GM04504 (cell line): Measurements from ENCODE around the gene PACSIN2.
A peak's percentile ranks its signal among the peaks of the same experiment; 100 is the strongest.
"Not testable (repeated sequence)": the region's sequence is repeated elsewhere in the genome, so short reads cannot be mapped to it uniquely, and the experiment has no call there.

ENCODE experiments used
- DNase-seq: peaks from one replicate; pipeline ENCODE4 v3.0.0-alpha.2; 2012; ENCODE audit warnings: low read depth

The PACSIN2 gene

DNA sequence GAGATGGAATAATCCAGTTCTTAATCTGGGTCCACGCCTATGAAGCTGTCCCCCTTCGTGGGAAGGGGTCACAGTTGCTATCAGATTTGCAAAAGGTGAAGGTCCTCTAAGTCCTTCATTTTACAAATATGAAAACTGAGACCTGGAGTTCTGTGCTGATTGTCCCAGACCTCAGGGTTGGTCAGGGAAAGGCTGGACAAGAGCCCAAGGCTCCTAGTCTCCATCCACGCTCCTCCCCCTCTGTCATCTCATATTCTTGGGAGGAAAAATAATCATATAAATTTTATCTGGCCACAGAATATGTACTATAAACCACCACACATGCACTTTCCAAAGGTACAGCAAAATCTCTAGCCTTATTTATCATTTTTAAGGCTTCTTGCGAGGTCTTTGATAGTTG, 5.5 kb downstream of the PACSIN2 start:
- DNase-seq = no peak

DNA sequence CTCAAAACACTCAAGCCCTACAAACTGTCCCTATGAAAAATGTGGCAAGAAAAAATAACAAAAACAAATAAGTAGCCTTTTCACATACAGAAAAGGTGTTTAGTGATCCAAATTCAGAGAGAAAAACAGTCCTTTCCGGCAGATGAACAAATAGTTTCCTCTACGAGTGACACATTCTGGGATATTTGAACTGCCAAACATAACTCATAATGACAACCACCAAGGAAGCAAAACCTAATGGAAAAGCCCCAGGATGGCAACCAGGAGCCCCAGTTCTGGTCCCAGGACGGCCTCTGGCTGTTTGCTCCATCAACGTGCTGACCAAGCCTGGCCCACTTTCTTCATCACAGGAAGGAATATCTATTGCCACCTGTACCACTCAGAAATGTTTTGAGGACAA, 6.0 kb downstream of the PACSIN2 start:
- no peak for DNase-seq

DNA sequence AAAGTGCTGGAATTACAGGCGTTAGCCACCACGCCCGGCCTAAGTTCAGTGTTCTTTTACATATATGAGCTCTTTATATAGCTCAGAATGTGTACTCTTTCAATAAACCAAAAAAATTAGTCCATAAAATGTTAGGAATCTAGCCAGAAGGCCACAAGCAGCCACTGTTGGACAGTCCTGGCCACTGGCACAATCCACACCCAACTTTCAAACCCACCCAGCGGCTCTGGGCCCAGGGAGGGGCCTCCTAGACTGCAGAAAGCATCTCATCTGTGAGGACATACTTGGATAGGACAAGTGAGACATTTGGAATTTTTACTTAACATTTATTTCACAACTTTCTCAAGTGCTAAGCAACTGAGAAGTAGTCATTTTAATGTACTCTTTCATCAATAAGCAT, 6.4 kb downstream of the PACSIN2 start:
- DNase-seq = no peak

DNA sequence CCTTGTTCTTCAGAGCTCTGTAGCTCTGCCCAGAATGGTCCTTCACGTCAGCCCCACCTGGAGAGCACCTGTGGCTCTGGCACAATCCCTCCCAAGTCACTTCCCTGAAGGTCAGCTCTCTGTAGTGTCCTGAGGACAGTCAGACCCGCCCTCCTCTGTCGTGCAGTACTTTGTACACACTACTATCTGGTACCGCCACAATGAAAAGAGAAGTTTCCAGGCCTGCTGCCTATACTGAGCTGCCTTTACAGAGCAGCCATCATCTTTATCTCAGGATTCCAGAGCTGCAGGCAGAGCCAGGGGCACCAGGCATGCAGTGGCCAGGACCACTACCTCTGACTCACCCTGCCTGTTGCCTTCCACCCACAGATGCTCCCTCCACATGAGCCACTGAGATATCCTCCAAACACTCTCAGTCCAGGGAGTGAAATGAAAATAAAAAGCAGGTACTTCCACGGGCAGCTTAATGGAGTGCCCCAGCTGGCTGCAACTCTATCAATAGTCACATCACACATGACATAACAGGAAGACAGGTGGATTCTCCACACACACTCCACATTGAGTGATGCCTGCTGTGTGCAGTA, 7.3 kb downstream of the PACSIN2 start:
- no peak for DNase-seq

DNA sequence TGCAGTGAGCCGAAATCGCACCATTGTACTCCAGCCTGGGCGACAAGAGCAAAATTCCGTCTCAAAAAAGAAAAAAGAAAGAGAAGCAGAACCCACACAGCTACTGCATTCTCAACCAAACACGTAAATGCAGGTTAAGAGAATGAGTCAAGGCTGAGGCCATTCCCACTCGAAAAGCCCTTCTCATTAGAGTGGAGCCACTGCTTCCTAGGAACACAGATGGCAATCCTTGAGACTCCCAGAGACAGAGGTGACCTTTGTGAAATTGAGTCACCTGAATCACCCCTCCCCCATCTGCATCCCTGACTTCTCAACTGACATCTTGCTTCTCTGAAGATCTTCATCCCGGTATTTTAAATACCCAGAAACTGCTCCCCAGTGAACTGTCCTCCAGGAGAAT, 8.2 kb downstream of the PACSIN2 start:
- no peak for DNase-seq

DNA sequence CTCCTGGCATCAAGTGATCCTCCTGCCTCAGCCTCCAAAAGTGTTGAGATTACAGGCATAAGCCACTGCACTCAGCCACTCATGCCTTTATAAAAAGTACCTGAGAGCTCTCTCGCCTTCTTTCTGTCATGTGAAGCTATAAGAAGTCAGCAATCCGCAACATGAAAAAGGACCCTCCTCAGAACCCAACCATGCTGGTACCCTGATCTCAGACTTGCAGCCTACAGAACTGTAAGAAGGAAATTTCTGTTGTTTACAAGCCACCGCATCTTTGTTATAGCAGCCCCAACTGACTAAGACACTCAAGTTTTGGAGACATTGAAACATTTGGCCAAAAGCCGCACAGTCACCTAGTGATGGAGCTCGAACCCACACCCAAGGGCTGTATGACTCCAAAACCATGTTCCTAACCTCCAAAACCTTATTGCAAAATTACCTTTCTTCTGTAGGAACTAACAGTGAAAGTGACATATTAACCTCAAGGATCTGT, 8.9 kb downstream of the PACSIN2 start:
- no peak for DNase-seq

DNA sequence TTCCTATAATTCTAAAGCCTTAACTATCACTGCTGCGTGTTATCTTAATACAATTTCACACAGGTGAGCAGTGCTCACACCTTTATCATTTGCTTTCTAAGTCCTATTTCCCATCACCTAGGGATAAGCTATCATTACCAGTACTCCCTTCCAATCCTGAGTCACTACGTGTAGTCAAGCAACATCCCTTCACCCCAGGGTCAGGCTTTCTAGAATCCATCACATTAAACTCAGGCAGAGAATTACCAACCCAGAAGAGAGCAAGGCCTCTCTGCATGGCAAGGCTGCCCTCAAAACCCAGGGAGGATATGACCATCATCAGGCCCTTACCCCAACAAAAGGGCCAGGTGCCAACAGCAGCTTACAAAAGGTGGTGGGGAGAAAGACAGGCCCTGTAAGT, 9.8 kb downstream of the PACSIN2 start:
- DNase-seq = no peak

DNA sequence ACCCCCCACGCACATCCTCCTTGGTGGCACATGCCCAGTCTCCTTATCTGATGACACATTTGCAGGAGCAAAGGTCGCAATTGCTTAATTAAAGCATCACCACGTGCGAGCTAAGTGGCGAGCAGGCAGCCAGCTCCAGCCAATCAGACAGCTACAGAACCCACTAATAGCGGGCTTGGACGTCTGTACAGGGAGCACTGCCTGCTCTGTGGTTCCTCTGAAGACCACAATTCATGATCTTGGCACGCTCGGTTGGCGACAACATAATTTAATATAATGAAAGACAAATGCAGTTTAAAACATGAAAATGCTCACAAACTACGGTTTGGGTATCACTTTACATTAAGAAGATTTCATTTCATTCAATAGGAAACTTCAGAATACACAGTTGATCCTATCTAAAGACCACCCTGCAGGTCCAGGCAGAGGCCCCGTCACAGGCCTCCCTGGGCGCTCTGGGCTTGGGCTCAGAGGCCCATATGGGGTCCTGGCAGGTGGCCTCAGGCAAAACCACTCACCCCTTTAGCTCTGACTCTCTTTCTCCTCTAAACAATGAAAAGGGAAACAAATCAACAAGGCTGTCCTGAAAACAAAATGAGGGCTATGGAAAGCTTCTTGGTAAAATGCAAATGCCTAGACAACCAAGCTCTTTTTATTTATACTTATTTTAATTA, 10.4 kb downstream of the PACSIN2 start:
- DNase-seq = peak; percentile 56

DNA sequence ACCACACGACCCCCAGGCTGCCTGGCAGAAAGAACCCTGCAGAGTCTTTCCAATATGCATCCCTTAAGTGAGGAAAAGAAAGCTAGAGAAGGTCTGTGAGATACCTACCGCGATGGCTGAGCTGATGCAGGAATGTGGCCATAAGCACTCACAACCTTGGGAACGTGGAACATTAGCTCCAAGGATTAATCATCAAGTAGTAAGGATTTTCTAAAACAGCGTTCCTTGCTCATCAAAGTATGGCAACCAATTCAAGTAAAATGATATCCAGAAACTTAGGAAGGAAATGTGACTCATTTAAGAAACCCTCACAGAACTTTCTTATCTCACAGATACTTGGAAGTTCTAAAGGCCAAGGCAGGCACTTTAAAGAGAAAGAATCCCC, 12.8 kb downstream of the PACSIN2 start:
- DNase-seq = no peak

DNA sequence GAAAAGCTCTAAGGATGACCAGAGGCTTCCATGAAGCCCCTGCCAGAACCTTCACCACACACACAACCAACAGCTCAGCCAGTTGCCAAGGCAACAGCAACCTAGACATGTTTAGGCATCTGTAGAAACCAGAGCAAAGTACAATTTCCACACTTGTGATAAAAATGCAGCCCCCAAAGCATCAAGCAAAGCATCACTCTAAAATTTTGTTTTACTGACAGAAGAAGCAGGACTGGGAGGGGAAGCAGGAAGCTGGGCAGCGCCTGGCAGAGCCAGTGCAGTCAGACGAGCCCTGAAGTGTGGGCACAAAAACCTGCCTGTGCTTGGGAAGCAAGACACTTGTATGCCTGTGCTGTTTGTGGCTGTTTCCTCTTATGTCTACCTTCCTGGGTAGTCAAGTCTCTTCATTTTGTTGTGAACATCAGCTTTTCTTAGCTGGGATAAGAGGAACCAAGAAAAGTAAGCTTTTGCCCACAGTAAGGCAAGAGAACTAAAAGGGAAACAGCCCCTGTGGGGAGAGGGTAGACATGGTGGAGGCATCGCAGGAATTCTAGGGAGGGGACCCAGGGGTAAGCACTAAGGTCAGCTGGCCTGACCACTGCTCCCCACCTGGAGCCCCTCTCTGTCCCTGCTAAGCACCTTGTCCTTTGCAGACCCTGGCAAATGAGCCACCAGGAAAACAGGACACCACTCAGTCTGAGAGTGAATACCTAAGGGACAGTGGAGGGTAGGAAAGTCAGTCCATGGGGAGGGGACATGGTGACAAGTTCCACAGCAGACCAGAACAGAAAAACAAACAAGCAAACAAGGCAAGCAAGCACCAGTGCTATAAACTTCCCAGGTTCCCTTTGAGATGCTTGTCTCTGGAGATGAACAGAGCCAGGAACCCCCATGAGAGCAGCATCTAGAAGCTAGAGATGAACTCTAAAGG, 13.4 kb downstream of the PACSIN2 start:
- DNase-seq = no peak

DNA sequence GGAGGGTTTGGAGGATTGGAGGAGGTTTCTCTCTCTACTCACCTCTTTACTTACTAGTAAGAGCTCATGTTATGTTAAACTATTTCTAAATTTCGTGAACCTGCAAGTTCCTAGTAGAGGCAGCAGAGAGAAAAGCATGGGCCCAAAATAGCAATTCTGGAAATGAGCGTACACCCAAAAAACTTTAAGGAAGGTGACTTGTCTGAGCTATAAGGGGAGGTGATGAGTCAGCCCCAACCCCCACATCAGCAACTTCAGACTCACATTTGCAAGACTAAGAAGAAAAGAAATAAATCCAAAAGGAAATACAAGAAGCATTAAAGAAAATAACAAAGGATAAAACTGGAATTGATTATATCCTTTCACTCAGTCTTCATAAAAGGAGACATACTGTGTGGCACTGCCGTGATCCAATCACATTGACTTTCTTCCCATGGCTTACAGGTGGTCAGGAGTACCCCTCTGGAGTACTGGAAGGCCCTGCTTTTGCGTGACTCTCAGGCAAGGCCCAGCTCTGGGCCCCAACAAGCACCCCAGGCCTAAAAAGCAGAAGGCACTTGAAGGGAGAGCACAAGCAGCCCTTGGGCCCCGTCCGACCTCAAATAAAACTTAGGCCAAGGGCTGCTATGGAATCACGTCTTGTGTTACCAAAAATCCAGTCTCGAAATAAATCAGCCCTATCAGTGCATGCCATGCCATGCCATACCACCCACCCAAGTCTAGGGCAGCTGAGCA, 14.3 kb downstream of the PACSIN2 start:
- no peak for DNase-seq

DNA sequence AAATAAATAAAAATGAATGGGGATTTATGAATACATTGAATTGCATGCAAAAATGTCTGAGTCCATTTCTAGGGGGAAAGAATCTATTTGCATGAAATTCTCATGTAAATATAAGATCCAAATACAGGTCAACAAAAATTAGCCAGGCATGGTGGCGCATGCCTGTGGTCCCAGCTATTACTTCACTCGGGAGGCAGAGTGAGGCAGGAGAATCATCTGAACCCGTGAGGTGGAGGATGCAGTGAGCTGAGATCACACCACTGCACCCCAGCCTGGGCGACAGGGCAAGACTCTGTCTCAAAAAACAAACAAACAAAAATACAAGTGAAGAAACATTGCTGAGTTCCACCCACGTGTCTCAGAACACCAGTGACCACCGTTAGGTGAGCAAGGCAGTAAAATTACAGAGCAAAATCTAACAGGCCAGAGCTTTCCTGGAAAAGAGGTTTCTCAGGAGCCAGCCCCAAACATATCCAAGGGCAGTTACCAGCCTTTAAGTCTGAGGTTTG, 17.3 kb downstream of the PACSIN2 start:
- DNase-seq = no peak

DNA sequence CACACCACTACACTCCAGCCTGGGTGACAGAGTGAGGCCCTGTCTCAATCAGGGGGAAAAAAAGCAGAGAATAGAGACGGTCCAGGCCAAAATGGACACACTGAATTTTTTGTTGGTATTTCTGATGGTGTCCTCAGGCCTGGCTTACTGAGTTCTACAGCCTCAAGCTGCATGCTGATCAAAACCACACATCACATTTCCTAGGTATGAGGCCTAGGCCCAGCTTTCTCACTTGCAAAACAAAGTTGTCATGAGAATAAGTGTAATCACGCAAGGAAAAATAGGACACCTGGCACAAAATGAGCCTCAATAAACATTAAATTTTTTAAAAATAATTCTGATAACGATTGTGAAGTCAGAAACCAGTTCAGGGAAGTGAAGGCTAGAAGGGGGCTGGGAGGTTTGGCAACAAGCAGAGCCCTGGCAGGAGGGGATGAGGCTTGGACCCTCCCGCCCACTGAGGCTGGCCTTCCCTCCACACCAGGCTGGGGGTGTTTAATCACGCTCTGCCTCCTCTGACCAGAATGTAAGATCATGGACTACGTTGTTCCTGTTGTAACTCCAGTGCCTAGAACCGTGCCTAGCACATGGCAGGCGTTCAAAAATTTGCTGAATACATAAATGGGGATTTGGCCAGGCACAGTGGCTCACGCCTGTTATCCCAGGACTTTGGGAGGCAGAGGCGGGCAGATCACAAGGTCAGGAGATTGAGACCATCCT, 18.1 kb downstream of the PACSIN2 start:
- DNase-seq = no peak

DNA sequence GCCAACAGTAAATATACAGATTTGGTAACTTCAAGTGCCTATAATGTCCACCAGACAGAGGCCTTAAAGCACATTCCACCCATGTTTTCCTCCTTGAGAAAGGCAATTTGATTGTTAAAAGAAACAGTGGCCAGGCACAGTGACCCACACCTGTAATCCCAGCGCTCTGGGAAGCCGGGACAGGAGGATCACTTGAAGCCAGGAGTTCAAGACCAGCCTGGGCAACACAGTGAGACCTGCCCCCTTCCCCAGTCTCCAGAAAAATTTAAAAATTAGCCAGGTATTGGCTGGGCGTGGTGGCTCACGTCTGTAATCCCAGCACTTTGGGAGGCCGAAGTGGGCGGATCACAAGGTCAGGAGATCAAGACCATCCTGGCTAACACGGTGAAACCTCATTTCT, 19.3 kb downstream of the PACSIN2 start:
- DNase-seq = not testable (repeated sequence)

DNA sequence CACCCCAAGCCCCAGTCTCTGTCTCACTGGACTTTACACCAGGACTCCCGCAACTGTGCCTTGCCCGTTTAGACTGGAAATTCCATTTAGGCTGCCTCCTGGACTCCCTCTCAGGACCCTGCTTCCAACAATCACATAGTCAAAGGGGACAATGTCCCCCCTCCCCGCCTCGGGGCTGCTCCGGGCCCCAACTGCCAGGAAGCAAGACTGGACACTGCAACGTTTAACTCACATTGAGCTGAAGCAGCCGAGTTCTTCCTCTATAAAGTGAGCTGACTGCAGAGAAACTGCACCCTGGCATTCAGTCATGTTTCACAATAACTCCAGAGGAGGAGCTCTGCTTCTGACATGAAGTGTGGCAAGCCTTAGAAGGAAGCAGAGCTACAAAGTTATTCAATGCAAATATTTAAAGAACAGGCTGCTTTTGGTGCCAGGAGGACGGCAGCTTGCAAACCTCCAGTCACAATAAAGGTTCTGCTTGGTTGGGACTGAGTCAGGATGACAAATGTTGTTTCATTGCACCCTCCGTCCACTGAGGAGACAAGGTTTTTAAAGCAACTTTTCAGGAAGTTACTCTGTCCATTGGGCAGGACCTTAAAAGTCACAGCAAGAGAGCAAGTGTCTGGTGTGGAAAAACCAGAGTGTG, 19.9 kb downstream of the PACSIN2 start:
- DNase-seq = peak; percentile 82

DNA sequence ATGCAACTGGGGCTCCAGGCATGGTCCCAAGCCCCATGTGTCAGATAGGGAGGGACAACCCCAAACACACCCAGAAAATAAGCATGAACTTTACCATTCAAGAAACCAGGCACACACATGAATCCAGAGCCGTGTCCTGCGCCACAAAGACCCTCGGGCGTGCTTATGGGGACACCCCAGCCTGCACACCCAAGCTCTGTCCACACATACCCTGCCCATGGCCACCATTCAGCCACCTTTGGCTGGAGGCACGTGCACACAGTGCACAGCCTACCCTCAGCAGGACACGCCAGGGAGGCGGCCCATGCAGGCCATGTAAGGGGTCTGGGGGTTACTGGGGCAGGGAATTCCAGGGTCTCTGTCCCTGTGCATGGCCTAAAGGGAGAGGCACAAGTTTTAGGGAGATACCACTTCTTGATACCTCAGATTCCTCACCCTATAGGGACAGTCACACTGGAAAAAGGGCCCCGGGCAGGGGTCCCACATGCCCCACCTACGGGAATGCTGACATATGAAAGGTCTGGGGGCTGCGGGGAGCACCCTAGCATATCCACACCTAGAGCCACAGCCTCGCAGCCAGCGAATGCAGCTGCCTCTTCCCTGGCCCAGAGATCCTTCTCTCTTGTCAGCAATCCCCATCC, 20.6 kb downstream of the PACSIN2 start:
- DNase-seq = no peak

DNA sequence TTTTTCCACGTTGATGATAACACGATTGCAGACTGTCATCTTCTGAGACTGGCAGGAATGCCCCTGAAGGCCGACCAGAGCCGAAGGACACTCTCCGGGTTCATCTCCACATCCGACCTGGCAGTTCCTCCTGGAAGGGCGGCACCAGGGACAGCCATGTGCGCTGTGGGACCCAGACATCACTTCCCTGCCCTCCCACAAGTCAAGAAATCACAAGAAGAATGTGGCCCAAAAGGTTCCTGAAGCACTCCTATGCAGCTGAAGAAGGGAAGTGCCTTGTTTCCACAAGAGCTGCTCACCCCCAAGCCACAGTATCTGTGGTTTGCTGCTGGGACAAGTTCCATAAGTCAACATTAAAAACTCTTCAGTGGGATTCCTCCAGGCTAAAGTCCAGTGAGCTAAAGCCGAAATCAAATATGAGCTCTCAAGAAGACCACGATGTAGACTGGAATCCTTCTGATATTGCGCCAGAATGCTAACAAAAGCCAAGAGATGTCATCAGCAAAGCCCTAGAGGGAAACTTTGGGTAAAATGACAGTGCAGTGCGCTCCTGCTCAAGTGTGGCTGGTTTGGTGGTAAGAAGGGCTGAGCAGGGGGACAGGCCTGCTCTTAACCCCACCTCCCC, 21.2 kb downstream of the PACSIN2 start:
- peak; percentile 60 for DNase-seq

DNA sequence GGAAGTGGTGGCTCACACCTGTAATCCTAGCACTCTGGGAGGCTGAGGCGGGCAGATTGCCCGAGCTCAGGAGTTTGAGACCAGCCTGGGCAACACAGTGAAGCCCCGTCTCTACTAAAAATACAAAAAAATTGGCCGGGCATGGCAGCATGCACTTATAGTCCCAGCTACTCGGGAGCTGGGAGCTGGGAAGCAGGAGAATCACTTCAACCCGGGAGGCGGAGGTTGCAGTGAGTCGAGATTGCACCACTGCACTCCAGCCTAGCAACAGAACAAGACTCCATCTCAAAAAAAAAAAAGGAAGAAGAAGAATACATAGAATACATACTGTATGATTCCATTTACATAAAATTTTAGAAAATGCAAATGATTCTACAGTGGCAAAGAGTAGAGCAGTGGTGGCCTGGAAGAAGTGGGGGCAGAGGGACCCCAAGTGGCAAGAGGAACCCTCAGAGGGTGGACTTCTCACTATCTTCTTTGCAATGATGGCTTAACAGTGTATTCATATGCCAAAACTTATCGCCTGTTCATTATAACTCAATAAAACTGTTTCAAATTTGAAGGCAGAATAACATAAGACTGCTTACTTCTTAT, 22.0 kb downstream of the PACSIN2 start:
- no peak for DNase-seq

DNA sequence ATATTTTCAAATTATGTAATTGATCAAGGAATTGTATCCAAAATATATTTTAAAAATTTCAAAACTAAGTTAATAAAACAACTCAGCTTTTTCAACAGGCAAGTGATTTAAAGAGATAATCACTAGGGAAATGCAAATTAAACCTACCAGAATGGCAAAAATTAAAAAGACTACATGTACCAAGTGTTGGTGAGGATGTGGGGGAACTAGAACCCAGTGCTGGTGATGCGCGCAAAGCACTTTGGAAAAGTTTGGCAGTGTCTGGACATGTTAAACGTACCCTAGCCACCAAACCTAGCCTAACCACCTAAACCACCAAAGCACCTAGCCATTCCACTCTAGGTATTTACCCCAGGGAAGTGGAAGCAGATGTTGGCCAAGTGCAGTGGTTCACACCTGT, 22.9 kb downstream of the PACSIN2 start:
- DNase-seq = no peak
